ENCODE results near the gene PPM1H. TPM values are rescaled to one million over a fixed set of nuclear protein-coding genes. Genes with fewer than 3 reads are reported as not detected.

The PPM1H gene
- polyA plus RNA-seq, 1 of the 3 experiments (the other 2 are of a cell fraction): 0.13 TPM

DNA sequence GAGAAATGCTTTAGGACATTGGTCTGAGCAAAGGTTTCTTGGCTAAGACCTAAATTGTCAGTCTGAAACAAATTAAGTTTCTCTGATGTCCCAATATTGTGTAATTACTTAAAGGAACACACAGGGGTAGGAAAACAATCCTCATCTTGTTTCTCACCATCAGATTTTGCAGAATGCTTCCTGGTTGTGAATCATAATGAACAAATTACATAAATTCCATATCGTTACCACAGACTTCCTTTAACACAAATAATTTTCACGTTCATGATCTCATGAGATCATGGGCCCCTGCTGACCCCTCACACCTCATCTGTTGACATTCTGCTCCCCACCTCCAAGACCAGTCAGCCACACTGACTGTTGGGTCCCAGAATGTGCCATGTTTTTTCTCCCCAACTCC, 274.2 kb downstream of the PPM1H start:
- ChIA-PET CTCF (no interaction called here), POLR2A (no interaction called here)
- TF ChIP-seq TEAD4 (IDR thresholded peaks at IDR 0.05; ENCODE audit: borderline replicate concordance, insufficient read depth): no peak
- TF ChIP-seq, protein P1, sequence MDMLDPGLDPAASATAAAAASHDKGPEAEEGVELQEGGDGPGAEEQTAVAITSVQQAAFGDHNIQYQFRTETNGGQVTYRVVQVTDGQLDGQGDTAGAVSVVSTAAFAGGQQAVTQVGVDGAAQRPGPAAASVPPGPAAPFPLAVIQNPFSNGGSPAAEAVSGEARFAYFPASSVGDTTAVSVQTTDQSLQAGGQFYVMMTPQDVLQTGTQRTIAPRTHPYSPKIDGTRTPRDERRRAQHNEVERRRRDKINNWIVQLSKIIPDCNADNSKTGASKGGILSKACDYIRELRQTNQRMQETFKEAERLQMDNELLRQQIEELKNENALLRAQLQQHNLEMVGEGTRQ (IDR thresholded peaks at IDR 0.05; ENCODE audit: borderline replicate concordance, low read depth, low read length): no peak
- no peak for TF ChIP-seq MEF2A (IDR thresholded peaks at IDR 0.05; ENCODE audit: borderline replicate concordance, low read depth)
- TF ChIP-seq, protein P2, sequence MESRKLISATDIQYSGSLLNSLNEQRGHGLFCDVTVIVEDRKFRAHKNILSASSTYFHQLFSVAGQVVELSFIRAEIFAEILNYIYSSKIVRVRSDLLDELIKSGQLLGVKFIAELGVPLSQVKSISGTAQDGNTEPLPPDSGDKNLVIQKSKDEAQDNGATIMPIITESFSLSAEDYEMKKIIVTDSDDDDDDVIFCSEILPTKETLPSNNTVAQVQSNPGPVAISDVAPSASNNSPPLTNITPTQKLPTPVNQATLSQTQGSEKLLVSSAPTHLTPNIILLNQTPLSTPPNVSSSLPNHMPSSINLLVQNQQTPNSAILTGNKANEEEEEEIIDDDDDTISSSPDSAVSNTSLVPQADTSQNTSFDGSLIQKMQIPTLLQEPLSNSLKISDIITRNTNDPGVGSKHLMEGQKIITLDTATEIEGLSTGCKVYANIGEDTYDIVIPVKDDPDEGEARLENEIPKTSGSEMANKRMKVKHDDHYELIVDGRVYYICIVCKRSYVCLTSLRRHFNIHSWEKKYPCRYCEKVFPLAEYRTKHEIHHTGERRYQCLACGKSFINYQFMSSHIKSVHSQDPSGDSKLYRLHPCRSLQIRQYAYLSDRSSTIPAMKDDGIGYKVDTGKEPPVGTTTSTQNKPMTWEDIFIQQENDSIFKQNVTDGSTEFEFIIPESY (IDR thresholded peaks at IDR 0.05; ENCODE audit: borderline replicate concordance, low read depth): no peak
- TF ChIP-seq, protein P3, sequence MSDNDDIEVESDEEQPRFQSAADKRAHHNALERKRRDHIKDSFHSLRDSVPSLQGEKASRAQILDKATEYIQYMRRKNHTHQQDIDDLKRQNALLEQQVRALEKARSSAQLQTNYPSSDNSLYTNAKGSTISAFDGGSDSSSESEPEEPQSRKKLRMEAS (IDR thresholded peaks at IDR 0.05; ENCODE audit: low read depth): no peak
- no peak overlapping the region for H2AFZ ChIP-seq (ENCODE audit: low read depth)
- H3K27ac ChIP-seq (ENCODE audit: low read depth in 2 of 2, low read length in 1 of 2): no peak overlapping the region
- WGBS (ENCODE audit: low lambda C conversion rate): 71% methylated on average over 2 of the region's 2 CpGs
- no peaks in the 10 kb centered on the region for H3K27me3 ChIP-seq (ENCODE audit: insufficient read depth)
- H3K36me3 ChIP-seq (replicated peaks in 1 of 2; ENCODE audit: control insufficient read depth in 1 of 2, insufficient read depth in 2 of 2, low read length in 1 of 2): no peaks in the 10 kb centered on the region
- no peak for DNase-seq
- no peaks in the 10 kb centered on the region for H4K20me1 ChIP-seq (ENCODE audit: insufficient read depth)
- H3K4me2 ChIP-seq: no peak overlapping the region
- H3K9ac ChIP-seq: no peak overlapping the region
- H3K4me3 ChIP-seq (ENCODE audit: low read depth in 2 of 2, low read length in 1 of 2): no peak overlapping the region
- no peaks in the 10 kb centered on the region for H3K4me1 ChIP-seq (ENCODE audit: control insufficient read depth in 1 of 2, insufficient read depth in 2 of 2, low read depth in 1 of 2, low read length in 1 of 2)
- no peaks in the 10 kb centered on the region for H3K79me2 ChIP-seq (ENCODE audit: insufficient read depth)
- H3K9me3 ChIP-seq: no peaks in the 10 kb centered on the region
- H3F3A ChIP-seq (replicated peaks; ENCODE audit: insufficient read depth): no peaks in the 10 kb centered on the region
- no peaks in the 10 kb centered on the region for H3K9me2 ChIP-seq

DNA sequence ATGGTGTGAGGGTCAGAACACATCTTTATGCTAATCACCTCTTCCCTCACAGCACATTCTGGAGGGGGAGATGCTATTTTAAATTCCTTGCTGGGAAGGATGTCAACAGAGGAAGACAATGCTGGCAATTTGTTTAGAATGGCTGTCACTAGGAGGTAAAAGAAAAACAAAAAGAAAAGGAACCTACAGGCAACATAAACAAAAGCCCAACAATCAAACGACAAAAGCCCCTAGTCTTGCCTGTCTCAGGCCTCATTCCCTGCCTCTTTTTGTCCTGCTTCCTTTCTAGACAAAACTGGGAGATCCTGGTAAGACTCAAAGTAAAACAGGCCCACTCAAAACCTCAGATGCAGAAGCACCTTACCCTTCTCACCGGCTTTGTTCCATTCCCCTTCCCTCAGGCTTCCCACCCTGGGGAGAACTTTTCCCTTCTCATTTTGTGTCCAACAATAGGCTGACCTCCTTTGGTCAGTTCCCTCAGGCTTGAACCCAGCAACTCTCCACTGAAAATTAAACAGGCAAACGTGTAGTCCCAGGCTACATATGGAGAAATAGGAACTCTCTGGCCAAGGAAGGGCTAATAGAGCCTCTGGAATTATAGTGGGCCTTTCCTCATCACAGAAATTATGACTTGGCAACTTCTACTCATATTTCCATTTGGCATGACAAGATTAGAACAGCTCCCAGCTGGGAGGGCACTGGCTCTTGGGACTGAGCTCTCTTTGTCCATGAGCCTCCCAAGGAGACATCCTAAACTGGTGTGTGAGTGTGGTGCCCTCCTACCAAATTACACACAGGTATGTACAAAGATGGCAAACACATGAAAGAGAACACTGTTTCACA, 275.3 kb downstream of the PPM1H start:
- no peak overlapping the region for H3K4me3 ChIP-seq (ENCODE audit: low read depth in 2 of 2, low read length in 1 of 2)
- CTCF ChIA-PET: no interaction called here
- H3K79me2 ChIP-seq (ENCODE audit: insufficient read depth): no peaks in the 10 kb centered on the region
- H3F3A ChIP-seq (replicated peaks; ENCODE audit: insufficient read depth): no peaks in the 10 kb centered on the region
- no peak for DNase-seq
- 66% methylated on average over 3 of the region's 3 CpGs for WGBS (ENCODE audit: low lambda C conversion rate)
- H3K27me3 ChIP-seq (ENCODE audit: insufficient read depth): no peaks in the 10 kb centered on the region
- no peaks in the 10 kb centered on the region for H3K36me3 ChIP-seq (replicated peaks in 1 of 2; ENCODE audit: control insufficient read depth in 1 of 2, insufficient read depth in 2 of 2, low read length in 1 of 2)
- POLR2A ChIA-PET: no interaction called here
- H4K20me1 ChIP-seq (ENCODE audit: insufficient read depth): no peaks in the 10 kb centered on the region
- H3K9ac ChIP-seq: no peak overlapping the region
- H3K27ac ChIP-seq (ENCODE audit: low read depth in 2 of 2, low read length in 1 of 2): no peak overlapping the region
- H2AFZ ChIP-seq (ENCODE audit: low read depth): no peak overlapping the region
- no peaks in the 10 kb centered on the region for H3K9me3 ChIP-seq
- H3K4me2 ChIP-seq: no peak overlapping the region
- no peaks in the 10 kb centered on the region for H3K4me1 ChIP-seq (ENCODE audit: control insufficient read depth in 1 of 2, insufficient read depth in 2 of 2, low read depth in 1 of 2, low read length in 1 of 2)
- no peaks in the 10 kb centered on the region for H3K9me2 ChIP-seq
- TF ChIP-seq JUND (IDR thresholded peaks at IDR 0.05): no peak
- TF ChIP-seq, protein P1 (IDR thresholded peaks at IDR 0.05; ENCODE audit: borderline replicate concordance, low read depth, low read length): no peak
- TF ChIP-seq TCF12 (IDR thresholded peaks at IDR 0.05): no peak
